Measurements from ENCODE around the gene LRRN1.
"Not testable (repeated sequence)": the region's sequence is repeated elsewhere in the genome, so short reads cannot be mapped to it uniquely, and the experiment has no call there.

Gene LRRN1

GRCh38 chr3:3806092-3806491 lies 6.9 kb downstream of the LRRN1 start:
- DNase-seq (ENCODE audit: extremely low read depth in 1 of 2, low read depth in 1 of 2): no peak

- DNase-seq (ENCODE audit: extremely low read depth in 1 of 2, low read depth in 1 of 2): no peak
Measured at GRCh38 chr3:3806856-3807255, 7.6 kb downstream of the LRRN1 start.

GRCh38 chr3:3813013-3813412 lies 13.8 kb downstream of the LRRN1 start:
- no peak for DNase-seq (ENCODE audit: extremely low read depth in 1 of 2, low read depth in 1 of 2)

GRCh38 chr3:3815206-3815605 lies 16.0 kb downstream of the LRRN1 start:
- no peak for DNase-seq (ENCODE audit: extremely low read depth in 1 of 2, low read depth in 1 of 2)

GRCh38 chr3:3816034-3816433 lies 16.8 kb downstream of the LRRN1 start:
- no peak for DNase-seq (ENCODE audit: extremely low read depth in 1 of 2, low read depth in 1 of 2)

GRCh38 chr3:3817865-3818264 lies 18.6 kb downstream of the LRRN1 start:
- no peak for DNase-seq (ENCODE audit: extremely low read depth in 1 of 2, low read depth in 1 of 2)

GRCh38 chr3:3821777-3822176 lies 22.5 kb downstream of the LRRN1 start:
- DNase-seq (ENCODE audit: extremely low read depth in 1 of 2, low read depth in 1 of 2): no peak

- DNase-seq (ENCODE audit: extremely low read depth in 1 of 2, low read depth in 1 of 2): no peak
Measured at GRCh38 chr3:3825035-3825434, 25.8 kb downstream of the LRRN1 start.

- no peak for DNase-seq (ENCODE audit: extremely low read depth in 1 of 2, low read depth in 1 of 2)
Measured at GRCh38 chr3:3826521-3826920, 27.3 kb downstream of the LRRN1 start.

GRCh38 chr3:3827111-3827510 lies 27.9 kb downstream of the LRRN1 start:
- no peak for DNase-seq (ENCODE audit: extremely low read depth in 1 of 2, low read depth in 1 of 2)

- not testable (repeated sequence) for DNase-seq (ENCODE audit: extremely low read depth in 1 of 2, low read depth in 1 of 2)
Measured at GRCh38 chr3:3828417-3828816, 29.2 kb downstream of the LRRN1 start.

- DNase-seq (ENCODE audit: extremely low read depth in 1 of 2, low read depth in 1 of 2): no peak
Measured at GRCh38 chr3:3836845-3837244, 37.6 kb downstream of the LRRN1 start.

- no peak for DNase-seq (ENCODE audit: extremely low read depth in 1 of 2, low read depth in 1 of 2)
Measured at GRCh38 chr3:3842356-3842755, 43.1 kb downstream of the LRRN1 start.

GRCh38 chr3:3847994-3848922 lies 49.0 kb downstream of the LRRN1 start:
- DNase-seq (ENCODE audit: extremely low read depth in 1 of 2, low read depth in 1 of 2): no peak

GRCh38 chr3:3848923-3849275 lies 49.7 kb downstream of the LRRN1 start:
- no peak for DNase-seq (ENCODE audit: extremely low read depth in 1 of 2, low read depth in 1 of 2)

- DNase-seq (ENCODE audit: extremely low read depth in 1 of 2, low read depth in 1 of 2): no peak
Measured at GRCh38 chr3:3851621-3852323, 52.5 kb downstream of the LRRN1 start.

GRCh38 chr3:3853544-3853943 lies 54.3 kb downstream of the LRRN1 start:
- DNase-seq (ENCODE audit: extremely low read depth in 1 of 2, low read depth in 1 of 2): no peak

- no peak for DNase-seq (ENCODE audit: extremely low read depth in 1 of 2, low read depth in 1 of 2)
Measured at GRCh38 chr3:3855056-3855455, 55.8 kb downstream of the LRRN1 start.

GRCh38 chr3:3860235-3860634 lies 61.0 kb downstream of the LRRN1 start:
- DNase-seq (ENCODE audit: extremely low read depth in 1 of 2, low read depth in 1 of 2): no peak

- no peak for DNase-seq (ENCODE audit: extremely low read depth in 1 of 2, low read depth in 1 of 2)
Measured at GRCh38 chr3:3862534-3862933, 63.3 kb downstream of the LRRN1 start.

- DNase-seq (ENCODE audit: extremely low read depth in 1 of 2, low read depth in 1 of 2): no peak
Measured at GRCh38 chr3:3875491-3875890, 76.3 kb downstream of the LRRN1 start.

- DNase-seq (ENCODE audit: extremely low read depth in 1 of 2, low read depth in 1 of 2): no peak
Measured at GRCh38 chr3:3881050-3881449, 81.8 kb downstream of the LRRN1 start.

Measured in stimulated activated CD8-positive, alpha-beta memory T cell treated with anti-CD3 and anti-CD28 coated beads, Interleukin-7, amount 100 ng/mL, for 48 hours (primary cell).